A549 (cell line): ENCODE data around the gene P2RX3.

Source experiments
- CTCF ChIP-seq: fragments of >200 bp; sonication (Bioruptor Twin); formaldehyde crosslinking; IDR thresholded peaks from 3 replicates; pipeline ENCODE4 v1.5.1; 2016
- EHMT2 ChIP-seq: fragments of 200-600 bp; sonication (generic); IDR thresholded peaks from 2 replicates; pipeline ENCODE4 v1.6.1; 2016; ENCODE audit warnings: antibody characterized with exemption, low read depth, mild to moderate bottlenecking, moderate library complexity
- MAX ChIP-seq: IDR thresholded peaks from 2 replicates; pipeline ENCODE4 v1.6.1; 2012
- MAZ ChIP-seq: fragments of 150-350 bp; IDR thresholded peaks from 2 replicates; pipeline ENCODE4 v1.6.1; 2014; ENCODE audit warnings: antibody characterized with exemption, low read depth, low read length, borderline replicate concordance
- MYC ChIP-seq: IDR thresholded peaks from 2 replicates; pipeline ENCODE4 v1.6.1; 2012; ENCODE audit warnings: mild to moderate bottlenecking, inconsistent platforms, low read length, improper control_type of control experiment, borderline replicate concordance
- POLR2A ChIP-seq: IDR thresholded peaks from 2 replicates; pipeline ENCODE4 v1.6.1; 2012; ENCODE audit warnings: mild to moderate bottlenecking, low read length
- REST ChIP-seq: fragments of 200-600 bp; sonication (generic); IDR thresholded peaks from 2 replicates; pipeline ENCODE4 v1.6.1; 2016; ENCODE audit warnings: antibody characterized with exemption, mild to moderate bottlenecking, moderate library complexity
- ZNF302 ChIP-seq: fragments of 250-450 bp; sonication (Bioruptor Pico); IDR thresholded peaks from 2 replicates; pipeline ENCODE4 v1.9.0; 2021; ENCODE audit warnings: inconsistent platforms, mild to moderate bottlenecking, moderate library complexity

- TF ChIP-seq CTCF (no peak), POLR2A (no peak), MAZ (no peak), EHMT2 (no peak), ZNF302 (CRISPR knock-in tag) (no peak), REST (no peak), MYC (no peak), MAX (no peak)
Measured at GRCh38 chr11:57341250-57341808, 3.2 kb downstream of the P2RX3 start.
